Uterus (tissue), 2 donors: ENCODE measurements around the gene LNPEP.

Experiments
- POLR2A ChIP-seq, 2 donors: fragments of 450-650 bp; IDR thresholded peaks; one replicate each; pipeline ENCODE4 v1.6.1; 2016; ENCODE audit warnings: antibody characterized with exemption in 2 of 2, mild to moderate bottlenecking in 1 of 2, moderate library complexity in 1 of 2
- TF ChIP-seq, protein P1 (sequence below), 4 experiments: fragments of 200-600 bp in 2 of 4; fragments of 450-650 bp in 2 of 4; sonication (generic) in 2 of 4; IDR thresholded peaks; one replicate each; pipeline ENCODE4 v1.5.1; 2016 to 2019; ENCODE audit warnings: antibody characterized with exemption in 4 of 4, mild to moderate bottlenecking in 2 of 4, moderate library complexity in 1 of 4

DNA sequence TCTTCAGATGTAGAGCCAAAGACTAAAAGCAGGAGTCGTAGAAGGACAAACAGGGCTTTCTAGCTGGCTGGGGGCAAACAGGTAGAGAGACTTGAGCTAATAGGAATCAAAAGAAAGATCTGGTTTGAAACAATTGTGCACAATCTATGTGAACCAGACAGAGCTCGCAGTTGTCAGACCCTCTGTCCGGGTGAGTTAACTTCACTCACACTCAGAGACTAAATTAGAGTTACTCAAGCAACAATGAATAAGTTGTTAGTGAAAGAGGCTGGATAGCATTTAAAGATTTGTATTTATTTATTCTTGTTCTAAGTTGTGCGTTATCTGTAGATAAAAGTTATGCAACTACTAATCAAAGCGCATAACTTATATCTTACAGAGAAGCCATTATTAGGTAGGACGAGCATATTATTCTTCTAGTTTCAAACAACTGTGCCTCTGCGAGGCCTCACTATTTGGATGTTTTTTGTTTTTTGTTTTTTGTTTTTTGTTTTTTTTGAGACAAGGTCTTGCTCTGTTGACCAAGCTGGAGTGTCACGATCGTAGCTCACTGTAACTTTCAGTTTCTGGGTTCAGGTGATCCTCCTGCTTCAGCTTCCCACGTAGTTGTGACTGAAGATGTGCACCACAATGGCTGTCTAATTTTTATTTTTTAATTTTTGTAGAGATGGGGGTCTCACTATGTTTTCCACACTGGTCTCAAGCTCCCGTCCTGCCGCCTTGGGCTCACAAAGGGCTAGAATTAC is 13.2 kb upstream of the LNPEP start:
- TF ChIP-seq, protein P1, sequence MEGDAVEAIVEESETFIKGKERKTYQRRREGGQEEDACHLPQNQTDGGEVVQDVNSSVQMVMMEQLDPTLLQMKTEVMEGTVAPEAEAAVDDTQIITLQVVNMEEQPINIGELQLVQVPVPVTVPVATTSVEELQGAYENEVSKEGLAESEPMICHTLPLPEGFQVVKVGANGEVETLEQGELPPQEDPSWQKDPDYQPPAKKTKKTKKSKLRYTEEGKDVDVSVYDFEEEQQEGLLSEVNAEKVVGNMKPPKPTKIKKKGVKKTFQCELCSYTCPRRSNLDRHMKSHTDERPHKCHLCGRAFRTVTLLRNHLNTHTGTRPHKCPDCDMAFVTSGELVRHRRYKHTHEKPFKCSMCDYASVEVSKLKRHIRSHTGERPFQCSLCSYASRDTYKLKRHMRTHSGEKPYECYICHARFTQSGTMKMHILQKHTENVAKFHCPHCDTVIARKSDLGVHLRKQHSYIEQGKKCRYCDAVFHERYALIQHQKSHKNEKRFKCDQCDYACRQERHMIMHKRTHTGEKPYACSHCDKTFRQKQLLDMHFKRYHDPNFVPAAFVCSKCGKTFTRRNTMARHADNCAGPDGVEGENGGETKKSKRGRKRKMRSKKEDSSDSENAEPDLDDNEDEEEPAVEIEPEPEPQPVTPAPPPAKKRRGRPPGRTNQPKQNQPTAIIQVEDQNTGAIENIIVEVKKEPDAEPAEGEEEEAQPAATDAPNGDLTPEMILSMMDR (IDR thresholded peaks at IDR 0.05) = no peak
- TF ChIP-seq POLR2A (IDR thresholded peaks at IDR 0.05) = no peak
